Adrenal gland (tissue), 5 donors: Measurements from ENCODE around the gene NDUFA6.

Experiments used
- POLR2A ChIP-seq, 2 donors: fragments of 450-650 bp; IDR thresholded peaks; one replicate each; pipeline ENCODE4 v1.6.1; 2017; ENCODE audit warnings: antibody characterized with exemption in 2 of 2, mild to moderate bottlenecking in 2 of 2, moderate library complexity in 1 of 2
- TF ChIP-seq, protein P1 (sequence below), 6 experiments: fragments of 450-650 bp in 4 of 6; fragments of 200-600 bp in 2 of 6; sonication (generic) in 1 of 6; IDR thresholded peaks; 1 replicate in 5 of 6; 2 replicates in 1 of 6; pipeline versions ENCODE4 v1.5.1 to v1.8.0; 2016 to 2021; ENCODE audit warnings: antibody characterized with exemption in 6 of 6, mild to moderate bottlenecking in 2 of 6, moderate library complexity in 1 of 6
- donor health status: DM: no; HTN: no; CAD: no.

DNA sequence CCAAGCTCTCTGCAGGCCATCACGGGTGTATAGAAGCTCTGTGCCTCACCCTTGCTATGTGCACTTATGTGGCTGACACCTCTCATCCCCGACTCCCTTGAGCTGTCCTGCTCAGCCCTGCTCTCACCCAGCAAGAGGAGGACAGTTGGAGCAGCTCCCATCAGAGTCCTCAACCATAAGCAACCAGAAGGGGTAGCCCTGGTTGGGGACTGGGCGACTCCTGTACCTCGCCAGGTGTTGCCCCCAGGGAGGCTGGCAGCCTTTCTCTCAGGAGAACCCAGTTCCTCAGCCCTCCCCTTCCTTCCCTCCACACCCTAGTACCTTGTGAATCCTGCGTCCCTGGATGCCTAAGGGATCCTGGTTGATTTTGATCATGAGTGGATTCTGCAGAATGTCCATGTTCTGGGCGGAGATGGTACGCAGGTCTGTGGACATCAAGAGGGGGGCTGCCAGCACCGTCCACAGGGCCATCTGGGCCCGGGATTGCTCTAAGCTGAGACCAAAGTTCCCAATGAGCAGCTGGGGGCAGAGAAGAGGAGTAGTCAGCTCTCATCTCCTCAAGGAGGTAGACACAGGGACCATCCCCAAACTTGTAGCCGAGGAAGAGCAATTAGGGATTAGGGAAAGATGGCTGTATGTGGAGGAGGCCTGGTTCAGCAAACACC, 27.9 kb downstream of the NDUFA6 start:
- TF ChIP-seq, protein P1, sequence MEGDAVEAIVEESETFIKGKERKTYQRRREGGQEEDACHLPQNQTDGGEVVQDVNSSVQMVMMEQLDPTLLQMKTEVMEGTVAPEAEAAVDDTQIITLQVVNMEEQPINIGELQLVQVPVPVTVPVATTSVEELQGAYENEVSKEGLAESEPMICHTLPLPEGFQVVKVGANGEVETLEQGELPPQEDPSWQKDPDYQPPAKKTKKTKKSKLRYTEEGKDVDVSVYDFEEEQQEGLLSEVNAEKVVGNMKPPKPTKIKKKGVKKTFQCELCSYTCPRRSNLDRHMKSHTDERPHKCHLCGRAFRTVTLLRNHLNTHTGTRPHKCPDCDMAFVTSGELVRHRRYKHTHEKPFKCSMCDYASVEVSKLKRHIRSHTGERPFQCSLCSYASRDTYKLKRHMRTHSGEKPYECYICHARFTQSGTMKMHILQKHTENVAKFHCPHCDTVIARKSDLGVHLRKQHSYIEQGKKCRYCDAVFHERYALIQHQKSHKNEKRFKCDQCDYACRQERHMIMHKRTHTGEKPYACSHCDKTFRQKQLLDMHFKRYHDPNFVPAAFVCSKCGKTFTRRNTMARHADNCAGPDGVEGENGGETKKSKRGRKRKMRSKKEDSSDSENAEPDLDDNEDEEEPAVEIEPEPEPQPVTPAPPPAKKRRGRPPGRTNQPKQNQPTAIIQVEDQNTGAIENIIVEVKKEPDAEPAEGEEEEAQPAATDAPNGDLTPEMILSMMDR (IDR thresholded peaks at IDR 0.05): no peak
- TF ChIP-seq POLR2A (IDR thresholded peaks at IDR 0.05): no peak
